HepG2 (cell line): Measurements from ENCODE around the gene PCSK2. TPM values are rescaled to one million over a fixed set of nuclear protein-coding genes. Genes with fewer than 3 reads are reported as not detected.

Experiments
- BORCS8-MEF2B ChIP-seq: sonication (generic); formaldehyde crosslinking; IDR thresholded peaks from 2 replicates; pipeline ENCODE4 v1.8.0; 2022; ENCODE audit warnings: mild to moderate bottlenecking, missing genetic modification reagents
- EP300 ChIP-seq, 3 experiments: sonication (generic) in 1 of 3; formaldehyde crosslinking in 1 of 3; IDR thresholded peaks; 2 replicates each; pipeline versions ENCODE4 v1.5.1 to v1.6.1; 2011 to 2020; ENCODE audit warnings: low read depth in 2 of 3, low read length in 2 of 3, borderline replicate concordance in 1 of 3, improper control_type of control experiment in 1 of 3, mild to moderate bottlenecking in 1 of 3, missing genetic modification reagents in 1 of 3, moderate library complexity in 1 of 3
- PCBP1 ChIP-seq: fragments of 200-400 bp; formaldehyde crosslinking; IDR thresholded peaks from 2 replicates; pipeline ENCODE4 v1.6.1; 2017; ENCODE audit warnings: mild to moderate bottlenecking, low read depth, low read length, borderline replicate concordance
- PPARG ChIP-seq: conservative IDR thresholded peaks from 2 replicates; pipeline ENCODE4 v1.6.1; 2016; ENCODE audit warnings: missing biosample characterization, missing genetic modification reagents
- RBFOX2 ChIP-seq: fragments of 200-400 bp; formaldehyde crosslinking; IDR thresholded peaks from 2 replicates; pipeline ENCODE4 v1.6.1; 2017; ENCODE audit warnings: low read depth, mild to moderate bottlenecking, low read length
- ZNF30 ChIP-seq: sonication (generic); formaldehyde crosslinking; IDR thresholded peaks from 2 replicates; pipeline ENCODE4 v1.5.0; 2020; ENCODE audit warnings: mild to moderate bottlenecking, missing genetic modification reagents
- ZNF337 ChIP-seq: sonication (generic); formaldehyde crosslinking; IDR thresholded peaks from 2 replicates; pipeline ENCODE4 v1.5.1; 2020; ENCODE audit warnings: missing genetic modification reagents, low read depth, mild to moderate bottlenecking, borderline replicate concordance
- ZNF512 ChIP-seq: sonication (generic); formaldehyde crosslinking; IDR thresholded peaks from 2 replicates; pipeline ENCODE4 v1.4.0; 2020; ENCODE audit warnings: mild to moderate bottlenecking, missing genetic modification reagents
- ZNF639 ChIP-seq: conservative IDR thresholded peaks from 2 replicates; pipeline ENCODE4 v1.6.1; 2018; ENCODE audit warnings: missing genetic modification reagents
- ZNF788 ChIP-seq: sonication (generic); formaldehyde crosslinking; IDR thresholded peaks from 2 replicates; pipeline ENCODE4 v1.5.0; 2020; ENCODE audit warnings: mild to moderate bottlenecking, missing genetic modification reagents, borderline replicate concordance
- polyA plus RNA-seq, 8 experiments: library from polyadenylated mRNA; depleted of rRNA in 3 of 8; stranded (reverse) in 7 of 8; unstranded in 1 of 8; fragments of >200 nt; fragmentation: Illumina TruSeq in 4 of 8; extraction: Trizol in 4 of 8; gene quantifications; 2 replicates each; pipeline versions ENCODE4 v1.2.1 to v1.2.3, GENCODE V29; 2011 to 2016; ENCODE audit warnings: low read depth in 4 of 8, missing spikeins in 1 of 8, mixed read lengths in 1 of 8; ENCODE audit not compliant: insufficient read depth in 1 of 8
- total RNA-seq, 5 experiments: library from RNA; depleted of rRNA; stranded (reverse); fragments of >200 nt; fragmentation: Illumina TruSeq; extraction: Trizol; gene quantifications; 2 replicates each; pipeline ENCODE4 v1.2.3, GENCODE V29; 2016; ENCODE audit warnings: low read depth in 1 of 5
- TF ChIP-seq, protein P1 (sequence below): sonication (generic); formaldehyde crosslinking; IDR thresholded peaks from 2 replicates; pipeline ENCODE4 v1.8.1; 2023; ENCODE audit warnings: mild to moderate bottlenecking, missing genetic modification reagents
- TF ChIP-seq, protein P2 (sequence below): IDR thresholded peaks from 2 replicates; pipeline ENCODE4 v1.6.1; 2016; ENCODE audit warnings: missing genetic modification reagents, missing compliant biosample characterization
- TF ChIP-seq, protein P3 (sequence below): sonication (generic); formaldehyde crosslinking; conservative IDR thresholded peaks from 2 replicates; pipeline ENCODE4 v1.4.0; 2020; ENCODE audit warnings: missing genetic modification reagents
- TF ChIP-seq, protein P4 (sequence below): IDR thresholded peaks from 2 replicates; pipeline ENCODE4 v1.6.1; 2018; ENCODE audit warnings: missing genetic modification reagents, mild to moderate bottlenecking, missing compliant biosample characterization
- TF ChIP-seq, protein P5 (sequence below): sonication (generic); formaldehyde crosslinking; IDR thresholded peaks from 2 replicates; pipeline ENCODE4 v1.4.0; 2020; ENCODE audit warnings: missing genetic modification reagents, borderline replicate concordance

The PCSK2 gene
- total and polyA plus RNA-seq, 2 of the 13 experiments (the other 11 are each of a cell fraction or from before 2014, with no cell fraction given) = not detected

GRCh38 chr20:17530716-17531664, 304.1 kb downstream of the PCSK2 start, which contains the start of gene BFSP1 (continued):
- TF ChIP-seq RBFOX2 (peak; percentile 41; the same call in 1 of the 2 replicates), BORCS8-MEF2B (peak; percentile 83), EP300 (IDR thresholded peaks at IDR 0.05; ENCODE audit: low read depth in 2 of 2, low read length in 2 of 2) (peak in 1 of 2 experiments; percentile 34; a peak in 1 of 4 replicates), EP300 (CRISPR knock-in tag; IDR thresholded peaks at IDR 0.05; ENCODE audit: borderline replicate concordance) (no peak), PPARG (CRISPR knock-in tag) (0 out of 2 replicates have a peak, but pooled peaks have one; percentile 14), PCBP1 (no peak), ZNF788 (CRISPR knock-in tag) (peak; percentile 63; the same call in 1 of the 2 replicates), ZNF639 (CRISPR knock-in tag) (peak; percentile 88), ZNF30 (CRISPR knock-in tag) (0 out of 2 replicates have a peak, but pooled peaks have one; percentile 24), ZNF512 (CRISPR knock-in tag) (peak; percentile 58; the same call in 1 of the 2 replicates), ZNF337 (peak; percentile 81; the same call in 1 of the 2 replicates)
- TF ChIP-seq, protein P1, sequence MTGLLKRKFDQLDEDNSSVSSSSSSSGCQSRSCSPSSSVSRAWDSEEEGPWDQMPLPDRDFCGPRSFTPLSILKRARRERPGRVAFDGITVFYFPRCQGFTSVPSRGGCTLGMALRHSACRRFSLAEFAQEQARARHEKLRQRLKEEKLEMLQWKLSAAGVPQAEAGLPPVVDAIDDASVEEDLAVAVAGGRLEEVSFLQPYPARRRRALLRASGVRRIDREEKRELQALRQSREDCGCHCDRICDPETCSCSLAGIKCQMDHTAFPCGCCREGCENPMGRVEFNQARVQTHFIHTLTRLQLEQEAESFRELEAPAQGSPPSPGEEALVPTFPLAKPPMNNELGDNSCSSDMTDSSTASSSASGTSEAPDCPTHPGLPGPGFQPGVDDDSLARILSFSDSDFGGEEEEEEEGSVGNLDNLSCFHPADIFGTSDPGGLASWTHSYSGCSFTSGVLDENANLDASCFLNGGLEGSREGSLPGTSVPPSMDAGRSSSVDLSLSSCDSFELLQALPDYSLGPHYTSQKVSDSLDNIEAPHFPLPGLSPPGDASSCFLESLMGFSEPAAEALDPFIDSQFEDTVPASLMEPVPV (CRISPR knock-in tag) = peak; percentile 67; the same call in 1 of the 2 replicates
- TF ChIP-seq, protein P2, sequence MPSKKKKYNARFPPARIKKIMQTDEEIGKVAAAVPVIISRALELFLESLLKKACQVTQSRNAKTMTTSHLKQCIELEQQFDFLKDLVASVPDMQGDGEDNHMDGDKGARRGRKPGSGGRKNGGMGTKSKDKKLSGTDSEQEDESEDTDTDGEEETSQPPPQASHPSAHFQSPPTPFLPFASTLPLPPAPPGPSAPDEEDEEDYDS (CRISPR knock-in tag) = 0 out of 2 replicates have a peak, but pooled peaks have one; percentile 10
- TF ChIP-seq, protein P3, sequence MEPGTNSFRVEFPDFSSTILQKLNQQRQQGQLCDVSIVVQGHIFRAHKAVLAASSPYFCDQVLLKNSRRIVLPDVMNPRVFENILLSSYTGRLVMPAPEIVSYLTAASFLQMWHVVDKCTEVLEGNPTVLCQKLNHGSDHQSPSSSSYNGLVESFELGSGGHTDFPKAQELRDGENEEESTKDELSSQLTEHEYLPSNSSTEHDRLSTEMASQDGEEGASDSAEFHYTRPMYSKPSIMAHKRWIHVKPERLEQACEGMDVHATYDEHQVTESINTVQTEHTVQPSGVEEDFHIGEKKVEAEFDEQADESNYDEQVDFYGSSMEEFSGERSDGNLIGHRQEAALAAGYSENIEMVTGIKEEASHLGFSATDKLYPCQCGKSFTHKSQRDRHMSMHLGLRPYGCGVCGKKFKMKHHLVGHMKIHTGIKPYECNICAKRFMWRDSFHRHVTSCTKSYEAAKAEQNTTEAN (CRISPR knock-in tag) = no peak
- TF ChIP-seq, protein P4, sequence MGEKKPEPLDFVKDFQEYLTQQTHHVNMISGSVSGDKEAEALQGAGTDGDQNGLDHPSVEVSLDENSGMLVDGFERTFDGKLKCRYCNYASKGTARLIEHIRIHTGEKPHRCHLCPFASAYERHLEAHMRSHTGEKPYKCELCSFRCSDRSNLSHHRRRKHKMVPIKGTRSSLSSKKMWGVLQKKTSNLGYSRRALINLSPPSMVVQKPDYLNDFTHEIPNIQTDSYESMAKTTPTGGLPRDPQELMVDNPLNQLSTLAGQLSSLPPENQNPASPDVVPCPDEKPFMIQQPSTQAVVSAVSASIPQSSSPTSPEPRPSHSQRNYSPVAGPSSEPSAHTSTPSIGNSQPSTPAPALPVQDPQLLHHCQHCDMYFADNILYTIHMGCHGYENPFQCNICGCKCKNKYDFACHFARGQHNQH (CRISPR knock-in tag) = no peak; the same call in 1 of the 2 replicates
- TF ChIP-seq, protein P5, sequence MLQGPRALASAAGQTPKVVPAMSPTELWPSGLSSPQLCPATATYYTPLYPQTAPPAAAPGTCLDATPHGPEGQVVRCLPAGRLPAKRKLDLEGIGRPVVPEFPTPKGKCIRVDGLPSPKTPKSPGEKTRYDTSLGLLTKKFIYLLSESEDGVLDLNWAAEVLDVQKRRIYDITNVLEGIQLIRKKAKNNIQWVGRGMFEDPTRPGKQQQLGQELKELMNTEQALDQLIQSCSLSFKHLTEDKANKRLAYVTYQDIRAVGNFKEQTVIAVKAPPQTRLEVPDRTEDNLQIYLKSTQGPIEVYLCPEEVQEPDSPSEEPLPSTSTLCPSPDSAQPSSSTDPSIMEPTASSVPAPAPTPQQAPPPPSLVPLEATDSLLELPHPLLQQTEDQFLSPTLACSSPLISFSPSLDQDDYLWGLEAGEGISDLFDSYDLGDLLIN (CRISPR knock-in tag) = peak; percentile 32; the same call in 1 of the 2 replicates
